ENCODE measurements around the gene VSIG4.

Gene VSIG4

DNA sequence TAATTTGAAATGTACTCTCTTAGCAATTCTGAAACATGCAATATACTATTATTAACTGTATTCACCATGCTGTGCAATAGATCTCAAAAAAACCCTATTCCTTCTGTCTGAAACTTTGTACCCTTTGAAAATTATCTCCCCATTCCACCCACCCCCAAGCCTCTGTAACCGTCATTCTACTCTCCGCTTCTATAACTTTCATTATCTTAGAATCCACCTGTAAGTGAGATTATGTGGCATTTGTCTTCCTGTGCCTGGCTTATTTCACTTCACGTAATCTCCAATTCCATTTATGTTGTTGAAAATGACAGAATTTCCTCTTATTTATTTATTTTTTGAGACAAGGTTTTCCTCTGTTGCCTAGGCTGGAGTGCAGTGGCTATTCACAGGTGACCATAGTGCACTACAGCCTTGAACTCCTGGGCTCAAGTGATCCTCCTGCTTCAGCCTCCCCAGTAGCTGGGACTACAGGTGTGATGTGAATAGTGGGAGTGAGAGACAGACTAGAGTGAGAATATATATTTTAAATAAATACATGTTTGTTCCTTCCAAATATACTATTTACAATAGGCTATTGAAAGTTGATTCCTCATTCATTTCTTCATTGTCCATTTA lies 30.5 kb downstream of the VSIG4 start:
- TF ChIP-seq, protein P1, sequence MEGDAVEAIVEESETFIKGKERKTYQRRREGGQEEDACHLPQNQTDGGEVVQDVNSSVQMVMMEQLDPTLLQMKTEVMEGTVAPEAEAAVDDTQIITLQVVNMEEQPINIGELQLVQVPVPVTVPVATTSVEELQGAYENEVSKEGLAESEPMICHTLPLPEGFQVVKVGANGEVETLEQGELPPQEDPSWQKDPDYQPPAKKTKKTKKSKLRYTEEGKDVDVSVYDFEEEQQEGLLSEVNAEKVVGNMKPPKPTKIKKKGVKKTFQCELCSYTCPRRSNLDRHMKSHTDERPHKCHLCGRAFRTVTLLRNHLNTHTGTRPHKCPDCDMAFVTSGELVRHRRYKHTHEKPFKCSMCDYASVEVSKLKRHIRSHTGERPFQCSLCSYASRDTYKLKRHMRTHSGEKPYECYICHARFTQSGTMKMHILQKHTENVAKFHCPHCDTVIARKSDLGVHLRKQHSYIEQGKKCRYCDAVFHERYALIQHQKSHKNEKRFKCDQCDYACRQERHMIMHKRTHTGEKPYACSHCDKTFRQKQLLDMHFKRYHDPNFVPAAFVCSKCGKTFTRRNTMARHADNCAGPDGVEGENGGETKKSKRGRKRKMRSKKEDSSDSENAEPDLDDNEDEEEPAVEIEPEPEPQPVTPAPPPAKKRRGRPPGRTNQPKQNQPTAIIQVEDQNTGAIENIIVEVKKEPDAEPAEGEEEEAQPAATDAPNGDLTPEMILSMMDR (IDR thresholded peaks at IDR 0.05; ENCODE audit: low read depth, low read length, missing control alignments) = no peak
- no peak for DNase-seq (ENCODE audit: extremely low read depth, low read depth)
- H3K4me3 ChIP-seq (replicated peaks; ENCODE audit: low read depth, low read length) = no peak overlapping the region

DNA sequence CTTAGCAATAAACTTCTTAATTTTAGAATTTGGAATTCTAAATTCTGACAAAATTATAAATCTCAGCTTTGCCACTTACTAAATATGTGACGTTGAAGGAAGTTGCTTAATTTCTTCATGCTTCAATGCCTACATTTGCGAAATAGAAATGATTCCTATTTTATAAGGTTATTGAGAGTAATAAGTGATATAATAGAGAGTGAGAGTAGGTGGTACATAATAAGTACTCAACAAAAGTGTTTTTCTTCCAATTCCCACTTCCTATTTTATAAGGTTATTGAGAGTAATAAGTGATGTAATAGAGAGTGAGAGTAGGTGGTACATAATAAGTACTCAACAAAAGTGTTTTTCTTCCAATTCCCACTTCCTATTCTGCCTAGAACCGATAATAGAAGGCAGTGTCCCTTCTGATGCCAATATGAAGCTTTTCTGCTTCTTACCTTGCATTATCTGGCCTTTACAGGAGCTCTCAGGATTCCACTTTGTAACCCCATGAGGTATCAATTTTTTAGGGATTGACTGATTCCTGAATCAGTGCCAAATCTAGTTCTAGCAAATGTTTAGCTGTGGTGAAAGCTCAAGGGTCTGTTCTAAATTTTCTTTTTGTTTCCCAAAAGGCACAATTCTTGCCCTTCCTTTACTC lies 31.4 kb downstream of the VSIG4 start:
- no peak overlapping the region for H3K4me3 ChIP-seq (replicated peaks; ENCODE audit: low read depth, low read length)
- DNase-seq (ENCODE audit: extremely low read depth, low read depth) = no peak
- TF ChIP-seq, protein P1 (IDR thresholded peaks at IDR 0.05; ENCODE audit: low read depth, low read length, missing control alignments) = no peak

DNA sequence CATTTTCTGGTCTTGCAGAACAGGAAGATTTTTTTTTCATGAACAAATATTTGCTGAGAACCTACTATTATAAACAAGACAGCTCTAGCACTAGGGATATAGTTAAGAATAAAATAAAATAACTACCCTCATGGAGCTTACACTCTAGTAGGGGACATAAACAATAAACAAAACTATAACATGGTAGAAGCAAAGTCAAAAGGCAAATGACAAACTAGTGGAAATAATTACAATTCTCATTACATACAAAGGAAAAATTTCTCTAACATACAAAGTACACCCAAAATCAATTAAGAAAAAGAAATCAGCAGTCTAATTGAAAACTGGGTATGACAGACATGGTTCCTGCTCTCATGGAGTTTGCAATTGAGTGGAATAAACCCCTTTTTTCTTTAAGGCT lies 32.0 kb downstream of the VSIG4 start:
- no peak overlapping the region for H3K4me3 ChIP-seq (replicated peaks; ENCODE audit: low read depth, low read length)
- TF ChIP-seq, protein P1 (IDR thresholded peaks at IDR 0.05; ENCODE audit: low read depth, low read length, missing control alignments) = no peak

DNA sequence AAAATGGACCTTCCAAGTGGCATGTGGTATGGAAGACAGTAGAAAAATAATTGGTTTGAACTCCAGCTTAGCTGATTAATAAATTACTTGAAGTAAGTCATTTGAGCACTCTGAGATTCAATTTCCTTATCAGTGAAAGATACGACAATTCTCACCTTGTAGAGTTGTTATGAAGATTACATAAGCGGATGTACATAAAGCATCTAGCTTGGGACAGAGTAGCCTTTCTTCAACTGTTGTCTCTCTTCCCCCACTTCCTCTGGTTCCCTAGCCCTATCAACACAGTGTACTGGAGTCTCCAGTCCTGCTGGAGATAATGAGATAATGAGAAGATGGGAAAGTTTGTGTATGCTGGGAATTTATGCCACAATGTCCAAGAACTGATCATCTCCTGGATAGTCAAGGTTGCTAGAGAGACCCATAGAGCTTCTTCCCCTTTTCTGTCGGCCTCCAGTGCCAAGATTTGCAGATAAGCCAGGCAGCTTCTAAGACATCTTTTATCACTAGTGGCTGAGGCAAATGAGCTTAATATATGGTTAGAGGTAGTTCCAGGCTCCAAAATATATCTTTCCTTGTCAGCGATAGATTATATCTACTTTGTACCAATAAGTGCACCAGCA lies 33.9 kb downstream of the VSIG4 start:
- TF ChIP-seq, protein P1 (IDR thresholded peaks at IDR 0.05; ENCODE audit: low read depth, low read length, missing control alignments) = no peak

More for the DNA sequence above, 32.0 kb downstream of the VSIG4 start:
- DNase-seq (ENCODE audit: extremely low read depth, low read depth) = no peak

DNA sequence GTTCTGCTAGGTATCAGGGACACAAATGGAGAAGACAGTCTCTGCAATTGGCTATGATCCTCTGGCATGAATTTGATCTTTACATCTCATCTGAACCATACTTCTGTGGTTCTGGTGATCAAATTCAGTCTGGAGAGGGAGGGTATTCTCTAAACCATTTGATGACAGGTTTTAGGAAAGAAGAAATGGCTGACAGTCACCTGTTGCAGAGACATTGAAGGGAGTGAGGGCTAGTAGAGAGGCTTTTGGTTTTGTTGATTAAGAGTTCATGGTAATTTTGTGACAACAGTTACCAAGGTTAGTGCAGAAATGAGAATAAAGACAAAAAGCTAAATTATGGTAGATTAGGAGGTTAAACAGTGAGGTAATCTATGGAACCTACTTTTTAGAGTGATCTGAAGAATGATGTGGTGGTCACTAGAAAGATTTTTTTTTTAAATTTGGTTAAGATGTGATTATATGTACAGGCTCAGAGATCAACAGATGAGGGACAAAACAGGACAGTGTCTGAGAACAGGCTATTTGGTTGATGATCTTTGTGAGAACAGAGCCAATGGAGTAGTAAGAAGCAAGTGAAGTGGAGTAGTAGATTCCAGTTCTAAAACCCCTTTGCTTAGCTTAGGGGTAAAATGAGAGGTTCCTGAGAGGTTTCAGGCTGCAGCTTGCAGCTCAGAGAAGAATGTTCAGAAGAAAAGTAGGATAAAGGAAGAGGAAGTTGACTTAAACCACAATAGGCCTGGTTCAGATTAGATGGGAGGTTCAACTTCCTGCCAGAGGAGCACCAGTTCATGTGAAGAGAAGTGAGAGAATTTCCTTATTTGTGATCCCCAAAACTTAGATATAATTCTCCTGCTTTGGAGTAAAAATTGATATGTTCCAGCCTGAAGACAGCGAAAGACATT lies 34.7 kb downstream of the VSIG4 start:
- H3K4me3 ChIP-seq (replicated peaks; ENCODE audit: low read depth, low read length) = no peak overlapping the region
- TF ChIP-seq, protein P1 (IDR thresholded peaks at IDR 0.05; ENCODE audit: low read depth, low read length, missing control alignments) = no peak
- DNase-seq (ENCODE audit: extremely low read depth, low read depth) = no peak

More for the DNA sequence above, 33.9 kb downstream of the VSIG4 start:
- DNase-seq (ENCODE audit: extremely low read depth, low read depth) = no peak
- no peak overlapping the region for H3K4me3 ChIP-seq (replicated peaks; ENCODE audit: low read depth, low read length)

DNA sequence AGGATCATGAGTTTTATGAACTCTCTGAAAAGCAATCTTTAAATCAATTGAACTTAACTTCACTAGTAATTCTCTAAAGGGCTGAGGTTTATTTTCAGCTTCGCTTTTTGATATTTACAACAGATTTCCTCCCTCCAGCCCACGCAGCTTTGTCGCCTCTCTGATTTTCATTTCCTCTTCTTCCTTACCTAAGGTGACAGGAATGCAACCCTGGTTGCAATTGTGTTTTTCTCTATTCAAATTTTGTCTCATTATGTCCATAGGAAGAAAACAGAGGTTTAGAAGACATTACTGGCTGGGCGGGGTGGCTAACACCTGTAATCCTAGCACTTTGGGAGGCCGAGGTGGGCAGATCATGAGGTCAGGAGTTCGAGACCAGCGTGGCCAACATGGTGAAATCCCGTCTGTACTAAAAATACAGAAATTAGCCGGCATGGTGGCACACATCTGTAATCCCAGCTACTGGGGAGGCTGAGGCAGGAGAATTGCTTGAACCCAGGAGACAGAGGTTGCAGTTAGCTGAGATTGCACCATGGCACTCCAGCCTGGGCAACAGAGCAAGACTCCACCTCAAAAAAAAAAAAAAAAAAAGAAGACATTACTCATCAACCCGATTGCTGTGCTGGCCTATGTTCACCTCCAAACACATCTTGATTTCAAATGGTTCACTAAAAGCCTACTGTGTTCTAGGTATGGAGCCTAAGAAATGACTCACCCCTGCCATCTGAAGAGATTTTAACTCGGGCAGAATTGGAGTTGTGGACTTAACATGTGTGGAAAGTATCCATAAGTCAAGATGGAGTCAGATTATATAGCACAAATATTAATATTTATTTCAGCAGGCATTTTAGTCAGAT lies 36.8 kb downstream of the VSIG4 start:
- DNase-seq (ENCODE audit: extremely low read depth, low read depth) = no peak
- TF ChIP-seq, protein P1 (IDR thresholded peaks at IDR 0.05; ENCODE audit: low read depth, low read length, missing control alignments) = no peak
- H3K4me3 ChIP-seq (replicated peaks; ENCODE audit: low read depth, low read length) = no peak overlapping the region

Measured in HFF-Myc (cell line).